Mesenteric fat pad (tissue), 1 donor: Measurements from ENCODE around the gene TMTC1. TPM values are rescaled to one million over a fixed set of nuclear protein-coding genes. Genes with fewer than 3 reads are reported as not detected.

Experiments
- DNase-seq: peaks from one replicate; pipeline ENCODE4 v3.0.0-alpha.2; 2020; ENCODE audit warnings: low spot score
- total RNA-seq: library from RNA; stranded (reverse); fragmentation: NEBNext Ultra II Directional; extraction: Animal tissue kit (Norgen Biotek cat#: 25700); gene quantifications from one replicate; pipeline ENCODE4 v1.2.1, GENCODE V29; 2021
- donor health status: DM: yes; HTN: yes; CAD: no.

The TMTC1 gene
- total RNA-seq, 1 donor from 2014 or later: 107 TPM

GRCh38 chr12:29741342-29742241 is 42.1 kb downstream of the TMTC1 start:
- no peak for DNase-seq

- no peak for DNase-seq
Observed at GRCh38 chr12:29739279-29739991, 44.3 kb downstream of the TMTC1 start.

GRCh38 chr12:29738365-29738764 is 45.4 kb downstream of the TMTC1 start:
- DNase-seq: no peak

- no peak for DNase-seq
Observed at GRCh38 chr12:29737644-29738043, 46.1 kb downstream of the TMTC1 start.

GRCh38 chr12:29735604-29736003 is 48.1 kb downstream of the TMTC1 start:
- no peak for DNase-seq

GRCh38 chr12:29734734-29735133 is 49.0 kb downstream of the TMTC1 start:
- DNase-seq: no peak

GRCh38 chr12:29734305-29734704 is 49.4 kb downstream of the TMTC1 start:
- no peak for DNase-seq

- DNase-seq: no peak
Observed at GRCh38 chr12:29733501-29733900, 50.2 kb downstream of the TMTC1 start.

- no peak for DNase-seq
Observed at GRCh38 chr12:29733060-29733459, 50.7 kb downstream of the TMTC1 start.

GRCh38 chr12:29732593-29732992 is 51.1 kb downstream of the TMTC1 start:
- DNase-seq: no peak

GRCh38 chr12:29732191-29732590 is 51.6 kb downstream of the TMTC1 start:
- no peak for DNase-seq

- DNase-seq: no peak
Observed at GRCh38 chr12:29731591-29731990, 52.2 kb downstream of the TMTC1 start.

GRCh38 chr12:29730481-29730880 is 53.3 kb downstream of the TMTC1 start:
- no peak for DNase-seq

- no peak for DNase-seq
Observed at GRCh38 chr12:29728030-29728429, 55.7 kb downstream of the TMTC1 start.

- DNase-seq: no peak
Observed at GRCh38 chr12:29726741-29727348, 56.9 kb downstream of the TMTC1 start.

GRCh38 chr12:29726321-29726692 is 57.4 kb downstream of the TMTC1 start:
- DNase-seq: no peak

- DNase-seq: no peak
Observed at GRCh38 chr12:29725587-29726320, 58.0 kb downstream of the TMTC1 start.

GRCh38 chr12:29722164-29722563 is 61.6 kb downstream of the TMTC1 start:
- no peak for DNase-seq

GRCh38 chr12:29719381-29719780 is 64.4 kb downstream of the TMTC1 start:
- DNase-seq: no peak

GRCh38 chr12:29717540-29718100 is 66.1 kb downstream of the TMTC1 start:
- no peak for DNase-seq

GRCh38 chr12:29714966-29715365 is 68.8 kb downstream of the TMTC1 start:
- no peak for DNase-seq
